ENCODE data around the gene BCORL1. TPM values are rescaled to one million over a fixed set of nuclear protein-coding genes. Genes with fewer than 3 reads are reported as not detected.

Gene BCORL1
- total RNA-seq, 4 donors from 2014 or later: 1.7 to 4.0 (median 2.7) TPM

GRCh38 chrX:130027569-130027968 lies 45.1 kb downstream of the BCORL1 start:
- Histone ChIP-seq H3K9me3 (no peaks in the 10 kb centered on the region), H3K36me3 (peaks cover 0 to 76% (median 0%) of the 10 kb centered on the region in 3 donors), H3K4me1 (peaks cover 0 to 12% (median 0%) of the 10 kb centered on the region in 3 donors), H3K27me3 (no peaks in the 10 kb centered on the region), H3K4me3 (no peak overlapping the region), H3K27ac (no peak overlapping the region)
- 63 to 95% methylated on average over 2 to 4 of the region's 4 CpGs for WGBS, 2 donors
- intact Hi-C loops (cut with DNase I): loop anchor here (10.0 kb wide), 1 partner anchor 103 kb away; no protein-coding TSS in a partner anchor
- TF ChIP-seq POLR2A (IDR thresholded peaks at IDR 0.05) (no peak), CTCF (IDR thresholded peaks at IDR 0.05) (no peak)
- DNase-seq: no peak

GRCh38 chrX:130028196-130028595 lies 45.8 kb downstream of the BCORL1 start:
- H3K9me3 ChIP-seq: no peaks in the 10 kb centered on the region
- 37 to 50% methylated on average over 3 to 5 of the region's 5 CpGs for WGBS, 2 donors
- peaks cover 0 to 12% (median 0%) of the 10 kb centered on the region in 3 donors for H3K4me1 ChIP-seq
- intact Hi-C loops (cut with DNase I): loop anchor here (10.0 kb wide), 1 partner anchor 103 kb away; no protein-coding TSS in a partner anchor
- TF ChIP-seq POLR2A (IDR thresholded peaks at IDR 0.05): no peak
- peak; percentile 33 to 71 (median 64) for TF ChIP-seq CTCF (IDR thresholded peaks at IDR 0.05)
- DNase-seq: no peak
- H3K36me3 ChIP-seq: peaks cover 0 to 70% (median 0%) of the 10 kb centered on the region in 3 donors
- no peak overlapping the region for H3K4me3 ChIP-seq
- no peak overlapping the region for H3K27ac ChIP-seq
- no peaks in the 10 kb centered on the region for H3K27me3 ChIP-seq

GRCh38 chrX:130030826-130031225 lies 48.4 kb downstream of the BCORL1 start:
- no peaks in the 10 kb centered on the region for H3K4me1 ChIP-seq
- WGBS, 2 donors: 74 to 100% methylated on average over 1 to 4 of the region's 4 CpGs
- no peaks in the 10 kb centered on the region for H3K27me3 ChIP-seq
- H3K27ac ChIP-seq: no peak overlapping the region
- TF ChIP-seq POLR2A (IDR thresholded peaks at IDR 0.05) (no peak), CTCF (IDR thresholded peaks at IDR 0.05) (no peak)
- no peak for DNase-seq
- no peak overlapping the region for H3K4me3 ChIP-seq
- intact Hi-C loops (cut with DNase I): no loop called here
- H3K36me3 ChIP-seq: peaks cover 0 to 82% (median 0%) of the 10 kb centered on the region in 3 donors
- no peaks in the 10 kb centered on the region for H3K9me3 ChIP-seq

GRCh38 chrX:130032552-130032951 lies 50.1 kb downstream of the BCORL1 start:
- WGBS, 2 donors: 71 to 76% methylated on average over 2 to 3 of the region's 3 CpGs
- Histone ChIP-seq H3K36me3 (peaks cover 0 to 84% (median 0%) of the 10 kb centered on the region in 3 donors), H3K27me3 (no peaks in the 10 kb centered on the region), H3K9me3 (no peaks in the 10 kb centered on the region), H3K4me1 (no peaks in the 10 kb centered on the region), H3K4me3 (no peak overlapping the region), H3K27ac (no peak overlapping the region)
- intact Hi-C loops (cut with DNase I): no loop called here
- DNase-seq: no peak
- TF ChIP-seq POLR2A (IDR thresholded peaks at IDR 0.05) (no peak), CTCF (IDR thresholded peaks at IDR 0.05) (no peak)

GRCh38 chrX:130034178-130034577 lies 51.7 kb downstream of the BCORL1 start:
- Histone ChIP-seq H3K4me1 (no peaks in the 10 kb centered on the region), H3K4me3 (no peak overlapping the region), H3K36me3 (peaks cover 0 to 92% (median 0%) of the 10 kb centered on the region in 3 donors), H3K27ac (no peak overlapping the region), H3K9me3 (no peaks in the 10 kb centered on the region), H3K27me3 (no peaks in the 10 kb centered on the region)
- TF ChIP-seq CTCF (IDR thresholded peaks at IDR 0.05) (no peak), POLR2A (IDR thresholded peaks at IDR 0.05) (no peak)
- intact Hi-C loops (cut with DNase I): no loop called here
- 80 to 95% methylated on average over 1 to 4 of the region's 7 CpGs for WGBS, 2 donors
- no peak for DNase-seq

All from esophagus squamous epithelium (tissue), 5 donors.